ENCODE data around the gene DNAJC13.
"Not testable (repeated sequence)": the region's sequence is repeated elsewhere in the genome, so short reads cannot be mapped to it uniquely, and the experiment has no call there.

The DNAJC13 gene

DNA sequence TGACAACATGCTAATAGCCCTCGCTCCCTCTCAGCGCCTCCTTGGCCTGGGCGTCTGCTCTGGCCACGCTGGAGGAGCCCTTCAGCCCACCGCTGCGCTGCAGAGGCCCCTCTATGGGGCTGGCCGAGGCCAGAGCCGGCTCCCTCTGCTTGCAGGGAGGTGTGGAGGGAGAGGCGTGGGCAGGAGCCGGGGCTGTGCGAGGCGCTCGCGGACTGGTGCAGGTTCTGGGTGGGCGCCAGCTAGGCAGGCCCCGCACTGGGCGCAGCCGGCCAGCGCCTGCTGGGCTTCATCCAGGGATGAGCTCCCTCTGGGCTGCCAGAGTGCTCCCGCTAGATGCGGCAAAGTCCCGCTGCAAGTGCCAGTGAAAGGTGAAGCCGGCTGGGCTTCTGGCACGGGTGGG is 21.0 kb upstream of the DNAJC13 start:
- DNase-seq (ENCODE audit: low spot score in 2 of 2) (no peak), ATAC-seq (ENCODE audit: low read depth) (no peak)
- Mint-ChIP-seq H3K4me1 (peaks cover 2% of the 10 kb centered on the region), H3K36me3 (no peaks in the 10 kb centered on the region), H3K27ac (no peak overlapping the region), H3K27me3 (no peaks in the 10 kb centered on the region), H3K4me3 (no peak overlapping the region), H3K9me3 (peaks cover 2% of the 10 kb centered on the region)

GRCh38 chr3:132396776-132397175 is 20.5 kb upstream of the DNAJC13 start:
- not testable (repeated sequence) for H3K27ac Mint-ChIP-seq; H3K27me3 Mint-ChIP-seq; H3K4me3 Mint-ChIP-seq; H3K4me1 Mint-ChIP-seq; H3K36me3 Mint-ChIP-seq; H3K9me3 Mint-ChIP-seq; ATAC-seq (ENCODE audit: low read depth); DNase-seq (ENCODE audit: low spot score in 2 of 2)

DNA sequence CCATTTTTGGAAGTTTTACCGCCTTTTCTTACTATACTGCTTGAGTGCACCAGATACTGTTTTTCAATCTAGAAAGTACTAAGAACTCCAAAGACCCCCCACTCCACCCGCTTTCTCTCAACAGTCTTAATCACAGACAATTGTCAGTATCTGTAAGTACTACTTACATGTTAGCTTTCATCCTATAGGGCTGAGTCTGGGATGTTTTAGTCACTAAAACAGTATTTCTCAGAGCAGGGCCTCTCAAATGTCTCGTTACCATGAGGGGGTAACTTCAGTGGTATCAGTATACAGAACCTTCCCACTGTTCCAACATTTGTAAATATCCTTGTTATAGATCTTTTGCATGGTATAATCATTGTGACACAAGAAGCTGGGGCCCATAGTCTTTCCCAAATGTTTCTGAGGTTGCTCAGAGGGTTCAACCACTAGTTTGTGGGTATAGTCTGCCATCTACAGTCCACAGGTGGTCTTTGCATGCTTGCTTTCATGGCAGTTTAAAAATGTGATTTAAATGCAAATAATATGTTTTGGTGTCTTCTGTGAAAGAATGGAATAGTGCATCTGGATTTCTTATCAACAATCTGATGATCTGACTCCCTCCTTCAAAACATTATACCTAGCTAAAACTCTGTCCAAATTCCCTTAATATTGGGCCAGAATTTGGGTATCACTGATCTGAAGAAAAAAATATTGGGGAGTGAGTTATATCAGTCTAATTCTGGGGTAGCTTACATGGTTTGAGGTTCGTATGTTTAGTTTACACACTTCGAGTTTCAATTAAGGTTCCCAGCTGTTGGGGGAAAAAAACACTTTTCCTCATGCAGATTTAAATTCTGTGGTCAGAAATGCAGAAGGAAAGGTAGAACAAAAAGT is 18.0 kb upstream of the DNAJC13 start:
- DNase-seq (ENCODE audit: low spot score in 2 of 2) (no peak), ATAC-seq (ENCODE audit: low read depth) (peak; percentile 45)
- no peaks in the 10 kb centered on the region for H3K27me3 Mint-ChIP-seq
- H3K4me1 Mint-ChIP-seq = peaks cover 5% of the 10 kb centered on the region
- H3K4me3 Mint-ChIP-seq = no peak overlapping the region
- peaks cover 2% of the 10 kb centered on the region for H3K9me3 Mint-ChIP-seq
- no peak overlapping the region for H3K27ac Mint-ChIP-seq
- no peaks in the 10 kb centered on the region for H3K36me3 Mint-ChIP-seq

DNA sequence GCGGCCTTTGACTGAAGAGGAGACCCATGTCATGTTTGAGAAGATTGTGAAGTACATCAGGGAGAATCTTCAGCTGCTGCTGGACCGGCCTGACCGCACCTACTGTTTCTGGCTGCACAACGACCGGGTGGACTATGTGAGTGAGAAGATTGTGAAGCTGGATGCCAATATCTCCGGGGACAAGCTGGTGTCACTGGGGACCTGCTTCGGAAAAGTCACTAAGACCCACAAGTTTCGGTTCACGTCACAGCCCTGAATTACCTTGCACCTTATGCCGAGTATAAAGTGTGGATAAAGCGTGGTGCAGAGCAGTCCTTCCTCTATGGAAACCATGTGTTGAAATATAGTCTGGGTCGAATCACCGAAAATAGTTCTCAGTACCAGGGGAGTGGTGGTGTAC is 16.0 kb upstream of the DNAJC13 start:
- no peak for DNase-seq (ENCODE audit: low spot score in 2 of 2)
- Mint-ChIP-seq H3K27me3 (no peaks in the 10 kb centered on the region), H3K27ac (no peak overlapping the region), H3K4me3 (no peak overlapping the region), H3K9me3 (no peaks in the 10 kb centered on the region), H3K36me3 (no peaks in the 10 kb centered on the region), H3K4me1 (peaks cover 14% of the 10 kb centered on the region)
- ATAC-seq (ENCODE audit: low read depth) = no peak

DNA sequence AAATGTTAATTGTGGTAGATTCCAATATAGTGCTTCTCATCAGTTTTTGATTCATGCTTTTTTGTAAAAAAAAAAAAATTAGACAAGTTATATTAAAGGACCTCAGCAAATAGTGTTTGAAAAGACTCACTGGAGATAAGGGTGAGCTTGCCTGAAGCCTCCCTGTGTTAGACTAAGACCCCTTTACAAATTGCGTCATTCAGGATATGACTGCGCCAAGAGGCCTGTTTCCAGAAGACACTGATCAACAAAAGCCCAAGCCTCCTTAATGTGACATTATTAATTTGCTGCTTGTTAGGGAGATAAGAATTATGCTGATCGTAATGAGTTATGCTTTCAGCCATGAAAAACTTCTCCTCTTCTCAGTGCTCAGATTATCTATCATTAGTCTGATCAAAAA is 13.0 kb upstream of the DNAJC13 start:
- Mint-ChIP-seq H3K9me3 (no peaks in the 10 kb centered on the region), H3K36me3 (no peaks in the 10 kb centered on the region), H3K4me3 (no peak overlapping the region), H3K27ac (no peak overlapping the region), H3K27me3 (no peaks in the 10 kb centered on the region), H3K4me1 (peaks cover 19% of the 10 kb centered on the region)
- ATAC-seq (ENCODE audit: low read depth) = no peak
- DNase-seq (ENCODE audit: low spot score in 2 of 2) = no peak

- no peaks in the 10 kb centered on the region for H3K36me3 Mint-ChIP-seq
- ATAC-seq (ENCODE audit: low read depth) (no peak), DNase-seq (ENCODE audit: low spot score in 2 of 2) (no peak)
- no peaks in the 10 kb centered on the region for H3K9me3 Mint-ChIP-seq
- peaks cover 19% of the 10 kb centered on the region for H3K4me1 Mint-ChIP-seq
- no peak overlapping the region for H3K27ac Mint-ChIP-seq
- no peak overlapping the region for H3K4me3 Mint-ChIP-seq
- no peaks in the 10 kb centered on the region for H3K27me3 Mint-ChIP-seq
Observed at GRCh38 chr3:132405188-132405587, 12.1 kb upstream of the DNAJC13 start.

GRCh38 chr3:132405609-132406299 is 11.5 kb upstream of the DNAJC13 start:
- H3K27ac Mint-ChIP-seq = no peak overlapping the region
- H3K36me3 Mint-ChIP-seq = no peaks in the 10 kb centered on the region
- H3K27me3 Mint-ChIP-seq = no peaks in the 10 kb centered on the region
- H3K4me3 Mint-ChIP-seq = no peak overlapping the region
- DNase-seq (ENCODE audit: low spot score in 2 of 2) (no peak), ATAC-seq (ENCODE audit: low read depth) (no peak)
- no peaks in the 10 kb centered on the region for H3K9me3 Mint-ChIP-seq
- peaks cover 19% of the 10 kb centered on the region for H3K4me1 Mint-ChIP-seq

DNA sequence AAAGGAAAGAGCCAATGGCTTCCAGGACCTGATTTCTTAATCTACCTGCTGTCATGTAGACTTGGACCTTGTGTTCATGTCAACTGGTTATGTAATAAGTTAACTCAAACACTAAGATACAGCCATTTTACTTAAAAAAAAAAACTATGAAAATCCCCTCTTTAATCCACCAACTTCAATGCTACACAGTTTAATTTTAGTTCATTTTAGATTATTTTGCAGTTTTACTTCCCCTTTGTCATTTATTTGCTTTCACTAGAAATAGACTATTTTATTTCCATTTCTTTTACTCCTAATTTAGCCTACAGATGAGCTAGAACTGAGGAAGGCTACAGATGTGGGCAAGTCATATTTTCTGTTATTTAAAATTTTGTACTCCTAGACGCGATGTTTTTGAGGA is 10.7 kb upstream of the DNAJC13 start:
- Mint-ChIP-seq H3K9me3 (no peaks in the 10 kb centered on the region), H3K27me3 (no peaks in the 10 kb centered on the region), H3K36me3 (no peaks in the 10 kb centered on the region), H3K4me3 (peak overlapping the region; percentile 19), H3K27ac (no peak overlapping the region), H3K4me1 (peaks cover 15% of the 10 kb centered on the region)
- ATAC-seq (ENCODE audit: low read depth) (peak; percentile 75), DNase-seq (ENCODE audit: low spot score in 2 of 2) (no peak)

DNA sequence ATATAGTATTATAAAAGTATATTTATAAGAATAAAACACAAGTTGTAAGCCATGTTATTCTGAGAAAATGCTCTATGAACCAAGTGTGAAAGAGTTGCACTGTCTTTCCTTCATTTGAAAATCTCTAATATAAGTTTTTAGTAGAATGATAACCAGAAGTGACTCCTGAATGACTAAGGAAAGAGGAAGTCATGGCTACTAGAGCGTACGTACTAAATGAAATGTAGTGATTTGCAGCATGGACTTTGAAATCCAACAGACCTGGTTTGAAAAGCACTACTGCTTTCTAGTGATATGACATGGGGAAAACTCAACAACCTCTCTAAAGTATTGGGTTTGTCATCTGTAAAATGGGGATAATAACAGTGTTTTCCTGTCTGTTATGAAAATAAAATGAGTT is 10.3 kb upstream of the DNAJC13 start:
- Mint-ChIP-seq H3K4me3 (no peak overlapping the region), H3K36me3 (no peaks in the 10 kb centered on the region), H3K4me1 (peaks cover 14% of the 10 kb centered on the region), H3K27me3 (no peaks in the 10 kb centered on the region), H3K9me3 (no peaks in the 10 kb centered on the region), H3K27ac (no peak overlapping the region)
- ATAC-seq (ENCODE audit: low read depth) (peak; percentile 84), DNase-seq (ENCODE audit: low spot score in 2 of 2) (peak in 1 of 2 donors; percentile 8)

DNA sequence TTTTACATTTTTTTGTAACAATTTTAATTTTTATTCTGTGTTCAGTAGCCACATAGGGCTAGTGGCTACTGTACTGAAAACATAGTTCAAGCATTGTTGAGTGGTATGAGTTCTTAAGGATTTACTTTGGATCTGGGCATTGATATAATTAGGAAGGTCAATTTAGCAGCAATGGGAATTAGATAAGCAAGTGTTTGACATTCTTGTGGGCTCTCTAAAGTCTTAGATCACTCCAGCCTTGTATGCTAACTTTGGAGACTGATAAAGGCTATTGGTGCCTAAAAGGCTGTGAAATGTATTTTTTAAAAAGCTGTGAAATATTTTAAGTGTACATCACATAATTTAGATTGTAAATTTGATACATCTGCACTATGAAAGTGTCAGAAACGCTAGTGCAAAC is 2.5 kb upstream of the DNAJC13 start:
- Mint-ChIP-seq H3K27ac (no peak overlapping the region), H3K4me3 (no peak overlapping the region), H3K36me3 (peaks cover 5% of the 10 kb centered on the region), H3K27me3 (no peaks in the 10 kb centered on the region), H3K4me1 (peaks cover 15% of the 10 kb centered on the region), H3K9me3 (no peaks in the 10 kb centered on the region)
- ATAC-seq (ENCODE audit: low read depth) (no peak), DNase-seq (ENCODE audit: low spot score in 2 of 2) (no peak)

DNA sequence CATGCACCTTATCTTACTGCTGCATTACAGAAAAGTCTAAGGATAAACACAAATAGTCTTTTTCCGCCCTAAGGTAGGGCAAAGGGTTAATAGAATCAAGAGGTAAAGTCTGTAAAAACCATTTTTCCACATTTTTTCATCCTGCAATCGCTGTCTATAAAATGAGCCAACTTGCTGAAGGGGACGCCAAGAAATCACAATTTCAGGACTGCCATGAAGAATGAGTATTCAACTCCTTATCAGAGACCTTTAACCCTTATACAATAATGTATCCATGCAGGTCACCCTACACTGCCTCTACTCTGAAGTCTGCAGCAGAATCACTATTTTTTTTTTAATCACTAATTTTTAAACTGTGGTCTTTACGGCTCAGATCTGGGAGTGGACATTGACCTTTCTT is 1.1 kb upstream of the DNAJC13 start:
- H3K27ac Mint-ChIP-seq = peak overlapping the region; percentile 97
- H3K27me3 Mint-ChIP-seq = no peaks in the 10 kb centered on the region
- peak overlapping the region; percentile 99 for H3K4me3 Mint-ChIP-seq
- peaks cover 5% of the 10 kb centered on the region for H3K36me3 Mint-ChIP-seq
- peaks cover 24% of the 10 kb centered on the region for H3K4me1 Mint-ChIP-seq
- DNase-seq (ENCODE audit: low spot score in 2 of 2) = no peak
- ATAC-seq (ENCODE audit: low read depth) = no peak
- H3K9me3 Mint-ChIP-seq = no peaks in the 10 kb centered on the region

DNA sequence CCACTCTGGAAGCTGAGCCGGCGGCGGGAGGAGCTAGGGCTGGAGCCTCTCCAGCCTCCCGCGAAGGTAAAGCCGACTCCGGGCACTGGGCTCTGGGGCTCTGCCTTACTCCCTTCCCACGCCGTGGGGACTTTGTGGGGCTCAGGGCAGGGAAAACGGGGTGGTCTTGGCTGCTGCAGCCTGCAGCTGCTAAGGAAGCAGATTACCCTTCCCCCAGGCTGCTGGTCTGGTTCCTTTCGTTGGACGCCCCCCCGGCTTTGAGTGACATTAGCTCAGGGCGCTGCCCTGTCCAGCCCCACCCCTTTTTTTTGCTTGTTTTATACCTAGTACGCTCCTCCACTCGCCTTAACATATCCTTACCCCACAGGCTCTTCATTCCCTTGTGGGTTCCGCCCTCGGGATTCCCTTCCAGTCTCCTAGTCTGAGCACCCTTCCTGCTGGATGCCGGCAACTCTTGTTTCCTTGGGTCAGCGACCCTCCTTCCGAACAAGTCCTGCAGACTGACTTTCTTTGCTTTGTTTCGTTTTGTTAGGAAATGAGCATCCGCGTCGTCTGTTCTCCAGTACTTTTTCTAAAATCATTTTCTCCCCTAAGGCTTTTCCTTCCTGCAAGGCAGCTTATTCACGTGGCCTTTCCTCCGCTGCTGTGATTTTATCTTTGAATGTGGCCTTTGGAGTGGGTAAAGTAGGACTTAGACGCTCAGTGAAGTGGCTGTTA is 551 bp downstream of the DNAJC13 start:
- Mint-ChIP-seq H3K36me3 (peaks cover 5% of the 10 kb centered on the region), H3K4me1 (peaks cover 24% of the 10 kb centered on the region), H3K27ac (peak overlapping the region; percentile 97), H3K4me3 (peak overlapping the region; percentile 99), H3K9me3 (no peaks in the 10 kb centered on the region), H3K27me3 (no peaks in the 10 kb centered on the region)
- DNase-seq (ENCODE audit: low spot score in 2 of 2) (no peak), ATAC-seq (ENCODE audit: low read depth) (peak; percentile 23)

- DNase-seq (ENCODE audit: low spot score in 2 of 2) = no peak
- H3K36me3 Mint-ChIP-seq = peaks cover 6% of the 10 kb centered on the region
- no peaks in the 10 kb centered on the region for H3K27me3 Mint-ChIP-seq
- no peak for ATAC-seq (ENCODE audit: low read depth)
- H3K27ac Mint-ChIP-seq = no peak overlapping the region
- H3K4me3 Mint-ChIP-seq = no peak overlapping the region
- peaks cover 27% of the 10 kb centered on the region for H3K4me1 Mint-ChIP-seq
- H3K9me3 Mint-ChIP-seq = no peaks in the 10 kb centered on the region
Observed at GRCh38 chr3:132418916-132419315, 1.6 kb downstream of the DNAJC13 start.

DNA sequence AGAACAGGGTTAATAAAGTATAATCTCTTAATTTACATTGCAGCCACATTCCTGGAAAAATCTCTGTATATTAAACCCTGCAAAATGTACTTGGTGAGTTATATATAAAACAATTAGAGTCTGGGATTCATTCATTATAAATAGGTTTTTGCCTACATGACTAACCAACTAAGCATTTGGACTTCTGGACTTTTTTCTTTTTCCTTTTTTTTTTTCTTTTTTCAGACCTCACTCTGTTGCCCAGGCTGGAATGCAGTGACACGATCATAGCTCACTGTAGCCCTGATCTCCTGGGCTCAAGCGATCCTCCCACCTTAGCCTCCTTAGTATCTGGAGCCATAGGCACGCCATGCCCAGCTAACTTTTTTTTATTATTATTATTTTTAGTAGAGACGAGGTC is 4.5 kb downstream of the DNAJC13 start:
- H3K4me3 Mint-ChIP-seq = no peak overlapping the region
- H3K36me3 Mint-ChIP-seq = peaks cover 6% of the 10 kb centered on the region
- H3K27me3 Mint-ChIP-seq = no peaks in the 10 kb centered on the region
- no peak overlapping the region for H3K27ac Mint-ChIP-seq
- DNase-seq (ENCODE audit: low spot score in 2 of 2) (no peak), ATAC-seq (ENCODE audit: low read depth) (no peak)
- H3K4me1 Mint-ChIP-seq = peaks cover 33% of the 10 kb centered on the region
- H3K9me3 Mint-ChIP-seq = no peaks in the 10 kb centered on the region

Data from memory B cell (primary cell).